T47D (cell line): Measurements from ENCODE around the gene PLXNA2.

Experiments
- DNase-seq, 2 experiments: peaks; one replicate each; pipeline versions ENCODE4 v3.0.0 to v3.0.0-alpha.2; 2011 to 2012; ENCODE audit warnings: low read depth in 1 of 2, low spot score in 1 of 2
- JUND ChIP-seq: IDR thresholded peaks from 2 replicates; pipeline ENCODE4 v1.6.1; 2012; ENCODE audit warnings: low read depth
- in situ Hi-C: cut with HindIII; loops from 2 replicates; pipeline ENCODE4 v1.10.0; 2016; ENCODE audit warnings: low sequenced_read_pairs, low pct_unique_long_range_greater_than_20kb

The PLXNA2 gene

DNA sequence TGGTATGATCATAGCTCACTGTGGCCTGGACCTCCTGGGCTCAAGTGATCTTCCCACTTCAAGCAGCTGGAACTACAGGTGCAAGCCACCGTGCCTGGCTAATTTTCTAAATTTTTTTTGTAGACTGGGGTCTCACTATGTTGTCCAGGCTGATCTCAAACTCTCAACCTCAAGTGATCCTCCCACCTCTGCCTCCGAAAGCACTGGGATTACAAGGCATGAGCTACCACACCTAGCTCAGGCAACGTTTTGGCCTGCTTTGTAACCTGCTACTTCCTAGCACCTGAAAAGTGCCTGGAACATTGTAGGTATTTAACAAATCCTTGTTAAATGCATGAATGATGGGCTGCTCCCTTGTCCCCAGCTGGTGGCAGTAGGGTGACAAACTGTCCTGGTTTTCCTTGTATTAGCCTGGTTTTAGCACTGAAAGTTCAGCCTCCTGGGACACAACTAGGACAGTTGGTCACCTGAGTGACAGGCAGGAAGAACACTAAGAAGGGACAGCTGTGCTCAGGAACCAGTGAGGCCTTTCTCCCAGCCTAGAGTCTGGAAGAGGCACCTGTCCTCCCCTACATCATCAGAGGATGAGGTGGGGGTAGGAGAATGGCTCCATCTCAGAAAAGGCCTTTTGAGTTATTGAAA lies 244.8 kb downstream of the PLXNA2 start:
- TF ChIP-seq JUND: no peak
- DNase-seq: no peak
- in situ Hi-C loops: no loop called here

DNA sequence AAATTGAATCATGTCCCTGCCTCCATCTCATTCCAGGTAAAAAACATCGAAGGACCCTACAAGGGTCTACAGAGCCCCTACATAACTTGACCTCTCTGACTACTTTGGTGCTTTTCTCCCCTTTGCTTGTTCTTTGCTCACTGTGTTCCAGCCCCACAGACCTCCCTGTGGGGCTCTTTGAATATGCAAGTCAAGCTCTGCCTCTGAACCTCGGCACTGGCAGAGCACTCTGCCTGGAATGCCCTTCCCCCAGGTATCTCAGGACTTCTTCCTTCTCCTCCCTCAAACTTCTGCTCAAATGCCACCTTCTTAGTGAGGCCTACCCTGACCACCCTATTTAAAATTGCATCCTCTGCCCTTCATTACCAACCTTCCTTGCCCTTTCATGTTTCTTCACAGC lies 245.5 kb downstream of the PLXNA2 start:
- no peak for DNase-seq
- no peak for TF ChIP-seq JUND
- in situ Hi-C loops: no loop called here

DNA sequence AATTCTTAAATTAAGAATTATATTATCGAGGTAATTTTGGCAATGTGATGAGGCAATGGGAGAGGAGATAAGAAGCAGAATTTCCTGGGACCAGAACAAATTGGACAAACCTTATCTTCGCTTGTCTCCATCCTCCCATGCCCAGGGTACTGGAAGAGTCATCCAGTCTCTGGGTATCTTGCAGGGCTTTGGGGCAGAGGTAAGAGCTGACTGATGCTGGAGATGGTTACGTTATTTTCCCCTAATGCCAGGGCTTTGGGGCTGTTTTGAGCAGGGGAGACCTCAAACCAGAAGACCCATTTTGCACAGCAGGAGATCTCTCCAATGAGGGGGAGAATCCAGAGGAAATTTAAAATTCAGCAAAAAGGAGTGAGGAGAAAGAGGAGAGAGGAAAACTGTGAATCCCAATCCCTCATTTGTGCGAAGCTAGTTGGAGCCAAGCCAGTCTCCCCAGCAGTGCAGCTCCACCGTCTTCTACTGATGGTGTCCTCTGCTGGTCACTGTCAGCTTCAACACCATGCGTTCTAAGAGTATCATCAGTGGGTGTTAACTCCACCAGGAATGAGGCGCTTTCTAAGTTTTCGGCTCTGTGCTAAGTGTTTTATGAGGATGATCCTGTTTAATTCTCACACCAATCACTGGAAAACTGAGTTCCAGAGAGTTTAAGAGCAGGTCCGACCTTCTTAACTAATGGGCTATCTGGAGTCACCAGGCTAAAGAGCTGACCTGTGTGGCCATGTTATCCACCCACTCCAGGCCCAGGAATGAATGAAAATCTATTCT lies 246.5 kb downstream of the PLXNA2 start:
- TF ChIP-seq JUND: no peak
- peak; percentile 73 to 84 for DNase-seq
- in situ Hi-C loops: no loop called here

DNA sequence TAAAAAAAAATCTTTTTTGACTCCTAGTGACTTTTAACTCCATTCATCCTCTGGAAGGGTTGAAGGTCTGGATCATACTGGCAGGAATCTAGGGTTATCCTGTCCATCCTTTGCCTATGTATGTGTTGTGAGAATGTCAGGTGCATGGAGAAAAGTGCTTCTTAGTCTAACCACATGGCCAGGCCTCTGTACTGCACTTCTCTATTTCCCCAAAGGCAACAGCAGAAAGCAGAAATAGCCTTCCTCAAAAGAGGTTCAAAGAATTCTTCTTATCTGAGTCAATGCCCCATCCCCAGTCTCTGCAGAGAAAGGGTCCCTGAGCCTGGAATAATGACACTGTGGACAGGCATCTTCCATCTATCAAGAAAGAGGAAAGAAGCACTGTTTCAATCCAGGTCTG lies 247.5 kb downstream of the PLXNA2 start:
- in situ Hi-C loops: no loop called here
- TF ChIP-seq JUND: no peak
- DNase-seq: no peak

DNA sequence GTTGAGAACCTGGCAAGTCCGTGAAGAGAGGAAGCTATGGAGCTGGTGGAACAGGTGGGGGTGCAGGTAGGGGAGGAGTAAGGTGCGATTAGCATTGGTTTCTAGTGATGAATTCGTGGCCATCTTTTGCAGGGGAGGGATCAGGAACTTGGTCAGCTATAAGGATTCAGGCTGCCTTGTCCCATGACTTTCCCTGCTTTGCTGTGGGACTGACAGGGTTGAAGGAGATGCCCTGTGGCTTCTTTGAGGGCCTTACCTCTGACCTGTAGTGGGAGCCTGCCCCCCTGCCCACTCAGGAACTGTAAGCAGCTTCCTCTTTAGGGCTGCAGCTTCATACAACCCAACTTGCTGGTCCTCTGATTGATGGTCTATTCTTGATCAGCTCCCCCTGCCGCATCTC lies 248.6 kb downstream of the PLXNA2 start:
- in situ Hi-C loops: no loop called here
- no peak for TF ChIP-seq JUND
- DNase-seq: no peak

DNA sequence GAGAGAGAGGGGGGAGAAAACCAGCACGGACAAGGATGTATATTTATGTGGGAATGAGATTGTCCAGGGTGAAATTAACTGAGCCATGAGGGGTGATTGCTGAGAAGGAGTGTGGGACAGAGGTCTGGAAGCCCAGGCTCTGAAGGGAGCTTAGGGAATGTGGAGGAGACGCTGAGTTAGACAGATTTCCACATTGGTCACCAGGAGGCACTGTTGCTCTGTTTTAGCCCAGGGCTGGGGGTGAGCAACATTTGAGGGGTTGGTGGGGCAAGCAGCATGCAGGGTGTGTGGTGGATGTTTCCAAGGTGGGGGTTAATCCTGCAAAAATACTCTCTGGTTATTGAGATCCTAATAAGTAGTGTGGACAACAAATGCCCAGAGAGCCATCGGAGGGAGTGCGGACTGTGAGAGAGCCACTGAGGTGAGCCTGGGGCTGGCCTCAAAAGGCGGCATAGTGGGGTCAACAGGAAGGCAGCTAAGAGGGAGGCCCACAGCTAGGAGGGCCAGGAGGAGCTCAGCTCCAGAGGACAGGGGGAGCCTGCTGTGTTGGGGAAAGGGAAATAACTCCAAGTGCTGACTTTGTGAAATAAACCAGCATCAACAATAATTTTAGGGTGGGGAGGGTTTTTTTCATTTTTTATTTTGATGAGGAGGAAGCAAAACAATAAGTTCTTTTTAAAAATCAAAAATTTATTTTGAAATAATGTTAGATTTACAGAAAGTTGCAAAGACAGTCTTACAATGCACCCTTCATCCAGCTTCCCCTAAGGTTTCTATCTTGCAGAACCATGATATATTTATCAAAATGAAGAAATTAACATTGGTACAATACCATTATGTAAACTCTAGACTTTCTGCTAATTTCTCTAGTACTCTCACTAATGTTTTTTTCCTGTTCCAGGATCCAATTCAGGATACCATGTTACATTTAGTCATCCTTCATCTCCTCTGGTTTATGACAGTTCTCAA lies 250.4 kb downstream of the PLXNA2 start:
- no peak for TF ChIP-seq JUND
- no peak for DNase-seq
- in situ Hi-C loops: no loop called here

DNA sequence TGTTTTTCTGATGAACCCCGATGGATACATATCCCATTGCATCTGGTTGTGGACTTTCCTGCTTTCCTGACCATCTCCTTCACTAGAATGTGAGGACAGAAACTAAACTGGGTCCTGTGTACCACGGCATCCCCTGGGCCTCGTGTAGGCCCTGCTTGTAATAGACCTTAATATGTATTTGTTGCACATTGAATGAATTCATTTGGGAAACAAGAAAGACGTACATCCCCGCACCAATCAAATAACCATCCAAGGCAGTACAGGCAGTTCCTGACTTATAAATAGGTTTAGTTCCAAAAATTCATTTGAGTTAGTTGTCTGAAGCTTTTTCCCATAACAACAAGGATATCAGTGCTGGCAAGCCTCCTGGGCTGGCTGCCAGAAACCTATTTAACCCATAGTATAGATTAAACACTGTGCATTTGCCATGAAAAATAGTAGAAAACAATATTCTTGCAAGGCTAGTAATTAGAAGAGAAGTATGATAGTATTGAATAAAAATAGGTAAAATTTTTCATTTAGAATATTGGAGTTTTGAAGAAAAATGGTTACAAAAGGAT lies 251.4 kb downstream of the PLXNA2 start:
- TF ChIP-seq JUND: no peak
- DNase-seq: no peak
- in situ Hi-C loops: no loop called here

DNA sequence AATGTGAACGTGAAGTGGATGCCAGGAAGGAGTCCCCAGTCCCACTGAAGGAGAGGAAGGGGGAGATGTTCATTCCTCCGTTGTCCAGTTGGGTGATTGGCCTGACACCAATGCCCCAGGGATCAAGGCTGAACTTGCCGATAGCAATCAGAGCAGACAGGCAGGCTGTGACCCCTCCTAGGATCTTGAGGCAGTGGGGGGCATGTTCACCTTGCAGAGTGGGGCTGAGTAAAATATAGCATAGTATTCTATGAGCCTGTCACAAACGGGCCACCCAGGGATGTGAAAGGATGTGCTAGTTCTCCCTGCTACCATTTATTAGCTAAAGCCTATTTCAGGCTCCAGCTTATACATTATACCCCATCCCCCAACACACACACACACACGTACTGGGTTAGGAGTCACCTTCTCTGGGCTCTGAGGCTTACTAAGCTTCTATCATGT lies 252.6 kb downstream of the PLXNA2 start:
- in situ Hi-C loops: no loop called here
- no peak for DNase-seq
- no peak for TF ChIP-seq JUND

DNA sequence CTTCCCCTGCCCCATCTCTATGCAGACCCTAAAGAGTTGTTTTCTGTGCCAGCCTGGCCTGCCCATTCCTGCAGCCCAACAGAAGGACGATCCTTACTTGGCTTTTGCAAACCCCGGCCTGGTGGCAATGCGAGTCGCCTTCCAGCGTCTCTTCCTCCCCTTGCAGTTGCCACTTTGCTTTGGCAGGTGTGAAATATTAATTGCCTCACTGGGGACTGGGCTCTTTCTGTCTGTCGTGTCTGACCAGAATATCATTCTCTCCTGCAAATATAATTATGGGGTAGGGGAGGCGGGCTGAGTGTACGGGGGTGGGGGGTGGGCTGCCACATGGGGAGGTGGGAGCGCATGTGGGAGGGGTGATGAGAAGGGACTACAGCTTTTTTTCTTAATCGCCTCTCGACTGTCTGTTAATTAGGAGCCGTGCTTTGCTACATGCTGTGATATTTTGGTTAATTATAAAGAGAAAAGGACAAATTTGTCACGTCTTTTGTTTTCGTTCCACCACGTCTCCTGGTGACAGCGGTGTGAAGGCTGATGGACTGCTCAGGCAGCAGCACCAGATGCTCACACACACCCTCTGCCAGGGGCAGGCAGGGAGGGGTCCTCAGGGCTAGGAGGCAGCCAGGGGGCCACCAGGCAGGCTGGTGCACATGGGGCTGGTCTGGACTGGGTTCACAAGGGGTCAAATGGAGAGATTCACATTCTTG lies 253.2 kb downstream of the PLXNA2 start:
- DNase-seq: no peak
- no peak for TF ChIP-seq JUND
- in situ Hi-C loops: no loop called here

DNA sequence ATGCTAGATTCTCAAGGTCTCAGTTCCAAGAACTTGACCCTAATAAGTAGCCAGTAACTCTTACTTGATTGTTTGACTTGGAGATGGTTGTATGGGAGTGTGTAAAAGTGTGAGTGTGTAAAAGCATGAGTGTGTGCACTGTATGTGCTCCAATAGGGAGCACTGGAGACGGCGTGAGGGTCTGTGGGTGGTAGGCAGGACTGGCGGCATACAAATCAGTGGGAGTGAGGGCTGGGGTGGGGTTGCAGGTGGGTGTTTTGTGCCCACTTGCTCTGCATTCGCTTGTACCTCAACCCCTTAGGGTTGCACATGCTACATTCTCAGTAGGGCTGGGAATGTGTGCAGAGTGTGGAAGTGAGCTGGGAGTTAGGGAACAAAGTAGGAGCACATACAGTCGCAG lies 253.7 kb downstream of the PLXNA2 start:
- DNase-seq: no peak
- no peak for TF ChIP-seq JUND
- in situ Hi-C loops: no loop called here

DNA sequence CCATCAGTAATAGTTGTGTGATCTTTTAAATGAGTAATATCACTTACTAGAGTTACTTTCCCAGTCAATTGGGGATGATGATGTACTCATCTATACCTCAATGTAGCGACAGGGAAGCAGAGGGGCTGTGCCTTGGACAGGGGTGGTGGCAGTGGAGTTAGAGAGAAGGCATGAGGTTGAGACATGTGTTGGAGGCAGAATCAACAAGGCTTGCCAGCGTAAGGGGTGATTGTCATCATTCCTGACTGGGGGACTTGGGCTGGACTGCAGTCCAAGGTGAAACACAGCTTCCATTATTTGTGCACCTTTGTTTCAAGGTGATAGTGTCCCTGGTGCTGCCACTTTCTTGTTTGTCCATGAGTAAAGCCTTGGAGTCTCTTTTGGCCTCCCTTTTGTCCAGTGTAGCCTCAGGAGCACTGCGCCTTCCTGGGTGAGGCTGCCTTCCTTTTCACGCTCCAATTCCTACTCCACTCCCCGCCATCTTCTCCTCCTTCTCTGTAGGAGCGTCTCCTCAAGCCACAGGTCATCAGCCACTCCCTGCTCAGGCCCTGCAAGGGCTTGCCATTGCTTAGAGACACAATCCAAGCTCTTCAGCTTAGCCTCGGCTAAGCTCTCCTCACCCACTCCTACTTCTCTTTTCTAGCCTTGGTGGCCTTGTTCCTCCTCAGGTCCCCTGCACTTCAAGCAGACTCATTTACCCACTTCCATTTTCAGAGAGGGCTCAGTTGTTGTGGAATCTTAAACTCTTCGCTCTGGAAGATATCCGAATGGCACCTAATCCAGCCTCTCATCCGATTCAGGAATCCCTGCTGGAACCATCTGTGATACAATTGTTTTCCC lies 255.6 kb downstream of the PLXNA2 start:
- in situ Hi-C loops: no loop called here
- no peak for TF ChIP-seq JUND
- no peak for DNase-seq
